AG09319 (cell line): Measurements from ENCODE around the gene C17orf58.
"Not testable (repeated sequence)": the region's sequence is repeated elsewhere in the genome, so short reads cannot be mapped to it uniquely, and the experiment has no call there.

Experiments
- DNase-seq: peaks from one replicate; pipeline ENCODE4 v3.0.0-alpha.2; 2010; ENCODE audit warnings: low read depth; ENCODE audit errors: extremely low read depth
- CTCF ChIP-seq: IDR thresholded peaks from 2 replicates; pipeline ENCODE4 v1.5.1; 2011; ENCODE audit warnings: low read depth, mild to moderate bottlenecking, inconsistent platforms, low read length, moderate library complexity

Gene C17orf58

GRCh38 chr17:67996301-67997171, at the start of gene C17orf58:
C17orf58 (minus strand) TSS chr17:67996469; CDS start chr17:67996198, 271 bp downstream.
- not testable (repeated sequence) for DNase-seq

GRCh38 chr17:68036304-68037147, 40.3 kb upstream of the C17orf58 start:
- TF ChIP-seq CTCF: no peak
- DNase-seq: no peak

- peak; percentile 97 for DNase-seq
- TF ChIP-seq CTCF: no peak
Observed at GRCh38 chr17:68035523-68036303, 39.4 kb upstream of the C17orf58 start, which contains the start of gene KPNA2. KPNA2 (plus strand) TSS chr17:68035735; CDS start chr17:68037133, 1,398 bp downstream.

GRCh38 chr17:68035131-68035522, 38.9 kb upstream of the C17orf58 start:
- no peak for TF ChIP-seq CTCF
- no peak for DNase-seq

- TF ChIP-seq CTCF: no peak
- no peak for DNase-seq
Observed at GRCh38 chr17:68034452-68034776, 38.1 kb upstream of the C17orf58 start.

- DNase-seq: no peak
- TF ChIP-seq CTCF: no peak
Observed at GRCh38 chr17:68033636-68034451, 37.6 kb upstream of the C17orf58 start.
